OCI-LY3 (cell line): ENCODE measurements around the gene ARHGAP26.

Experiments
- CTCF ChIP-seq: fragments of 200-600, 300-600 bp; sonication (generic); IDR thresholded peaks from 2 replicates; pipeline ENCODE4 v1.5.1; 2014; ENCODE audit warnings: antibody characterized with exemption, low read length, low read depth
- EZH2phosphoT487 ChIP-seq: fragments of 200-600 bp; shearing (Covaris generic); IDR thresholded peaks from 2 replicates; pipeline ENCODE4 v1.6.1; 2018; ENCODE audit warnings: antibody characterized with exemption, mixed run types, low read depth

GRCh38 chr5:143180751-143181150, 410.6 kb downstream of the ARHGAP26 start:
- TF ChIP-seq CTCF: no peak
- TF ChIP-seq EZH2phosphoT487: no peak
